ENCODE results near the gene CNP. TPM values are rescaled to one million over a fixed set of nuclear protein-coding genes. Genes with fewer than 3 reads are reported as not detected.

The CNP gene
- total and polyA plus RNA-seq, 10 of the 15 experiments (the other 5 are each of a cell fraction or from before 2014, with no cell fraction given), result 1.8 to 60.7 (median 31.4) TPM

- TF ChIP-seq TCF3 (IDR thresholded peaks at IDR 0.05; ENCODE audit: borderline replicate concordance, insufficient read depth, low read depth, low read length) (no peak), SIX5 (IDR thresholded peaks at IDR 0.05; ENCODE audit: low read depth, low read length, severe bottlenecking) (no peak), TAF1 (IDR thresholded peaks at IDR 0.05; ENCODE audit: borderline replicate concordance, low read depth, low read length) (no peak), MTA3 (IDR thresholded peaks at IDR 0.05; ENCODE audit: borderline replicate concordance, low read length) (no peak), NR2C1 (IDR thresholded peaks at IDR 0.05) (no peak), CHD1 (IDR thresholded peaks at IDR 0.05; ENCODE audit: low read depth, low read length) (no peak), GABPA (IDR thresholded peaks at IDR 0.05; ENCODE audit: low read depth) (no peak), JUNB (IDR thresholded peaks at IDR 0.05) (no peak)
- TF ChIP-seq, protein P1, sequence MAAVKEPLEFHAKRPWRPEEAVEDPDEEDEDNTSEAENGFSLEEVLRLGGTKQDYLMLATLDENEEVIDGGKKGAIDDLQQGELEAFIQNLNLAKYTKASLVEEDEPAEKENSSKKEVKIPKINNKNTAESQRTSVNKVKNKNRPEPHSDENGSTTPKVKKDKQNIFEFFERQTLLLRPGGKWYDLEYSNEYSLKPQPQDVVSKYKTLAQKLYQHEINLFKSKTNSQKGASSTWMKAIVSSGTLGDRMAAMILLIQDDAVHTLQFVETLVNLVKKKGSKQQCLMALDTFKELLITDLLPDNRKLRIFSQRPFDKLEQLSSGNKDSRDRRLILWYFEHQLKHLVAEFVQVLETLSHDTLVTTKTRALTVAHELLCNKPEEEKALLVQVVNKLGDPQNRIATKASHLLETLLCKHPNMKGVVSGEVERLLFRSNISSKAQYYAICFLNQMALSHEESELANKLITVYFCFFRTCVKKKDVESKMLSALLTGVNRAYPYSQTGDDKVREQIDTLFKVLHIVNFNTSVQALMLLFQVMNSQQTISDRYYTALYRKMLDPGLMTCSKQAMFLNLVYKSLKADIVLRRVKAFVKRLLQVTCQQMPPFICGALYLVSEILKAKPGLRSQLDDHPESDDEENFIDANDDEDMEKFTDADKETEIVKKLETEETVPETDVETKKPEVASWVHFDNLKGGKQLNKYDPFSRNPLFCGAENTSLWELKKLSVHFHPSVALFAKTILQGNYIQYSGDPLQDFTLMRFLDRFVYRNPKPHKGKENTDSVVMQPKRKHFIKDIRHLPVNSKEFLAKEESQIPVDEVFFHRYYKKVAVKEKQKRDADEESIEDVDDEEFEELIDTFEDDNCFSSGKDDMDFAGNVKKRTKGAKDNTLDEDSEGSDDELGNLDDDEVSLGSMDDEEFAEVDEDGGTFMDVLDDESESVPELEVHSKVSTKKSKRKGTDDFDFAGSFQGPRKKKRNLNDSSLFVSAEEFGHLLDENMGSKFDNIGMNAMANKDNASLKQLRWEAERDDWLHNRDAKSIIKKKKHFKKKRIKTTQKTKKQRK (IDR thresholded peaks at IDR 0.05; ENCODE audit: low read depth, low read length), result no peak
- TF ChIP-seq, protein P2, sequence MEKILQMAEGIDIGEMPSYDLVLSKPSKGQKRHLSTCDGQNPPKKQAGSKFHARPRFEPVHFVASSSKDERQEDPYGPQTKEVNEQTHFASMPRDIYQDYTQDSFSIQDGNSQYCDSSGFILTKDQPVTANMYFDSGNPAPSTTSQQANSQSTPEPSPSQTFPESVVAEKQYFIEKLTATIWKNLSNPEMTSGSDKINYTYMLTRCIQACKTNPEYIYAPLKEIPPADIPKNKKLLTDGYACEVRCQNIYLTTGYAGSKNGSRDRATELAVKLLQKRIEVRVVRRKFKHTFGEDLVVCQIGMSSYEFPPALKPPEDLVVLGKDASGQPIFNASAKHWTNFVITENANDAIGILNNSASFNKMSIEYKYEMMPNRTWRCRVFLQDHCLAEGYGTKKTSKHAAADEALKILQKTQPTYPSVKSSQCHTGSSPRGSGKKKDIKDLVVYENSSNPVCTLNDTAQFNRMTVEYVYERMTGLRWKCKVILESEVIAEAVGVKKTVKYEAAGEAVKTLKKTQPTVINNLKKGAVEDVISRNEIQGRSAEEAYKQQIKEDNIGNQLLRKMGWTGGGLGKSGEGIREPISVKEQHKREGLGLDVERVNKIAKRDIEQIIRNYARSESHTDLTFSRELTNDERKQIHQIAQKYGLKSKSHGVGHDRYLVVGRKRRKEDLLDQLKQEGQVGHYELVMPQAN (conservative IDR thresholded peaks at IDR 0.05), result no peak
Measured at GRCh38 chr17:41972571-41973407, 6.2 kb downstream of the CNP start (continued).
